DND-41 (cell line): ENCODE measurements around the gene MAP2K3.

Experiments used
- ATAC-seq: fragments of 200-7000 bp; cut with Tn5 transposase; 3 replicates; pipeline ENCODE4 v1.9.1; 2021; ENCODE audit warnings: low read depth; ENCODE audit not compliant: insufficient read depth
- DNase-seq: peaks from one replicate; pipeline ENCODE4 v3.0.0-alpha.2; 2020
- H2AFZ ChIP-seq: 2 replicates; pipeline ENCODE4 v1.6.0; 2012; ENCODE audit warnings: low read depth, low read length
- H3K27ac ChIP-seq: 2 replicates; pipeline ENCODE4 v1.5.1; 2012; ENCODE audit warnings: low read length, inconsistent platforms
- H3K27me3 ChIP-seq: fragments of 200-600 bp; sonication (generic); 2 replicates; pipeline ENCODE4 v1.6.0; 2012; ENCODE audit warnings: low read length, mild to moderate bottlenecking, inconsistent platforms; ENCODE audit not compliant: insufficient read depth, poor library complexity
- H3K36me3 ChIP-seq: 2 replicates; pipeline ENCODE4 v1.5.1; 2012; ENCODE audit warnings: low read length, inconsistent platforms; ENCODE audit not compliant: insufficient read depth
- H3K4me1 ChIP-seq: 2 replicates; pipeline ENCODE4 v1.5.1; 2012; ENCODE audit warnings: mild to moderate bottlenecking, low read length; ENCODE audit not compliant: insufficient read depth
- H3K4me2 ChIP-seq: 2 replicates; pipeline ENCODE4 v1.6.0; 2012; ENCODE audit warnings: mild to moderate bottlenecking, moderate library complexity, low read length, inconsistent platforms; ENCODE audit not compliant: insufficient read depth
- H3K4me3 ChIP-seq, 2 experiments: fragments of 200-600 bp in 1 of 2; shearing (Covaris generic) in 1 of 2; 2 replicates each; pipeline ENCODE4 v1.5.1; 2012 to 2016; ENCODE audit warnings: inconsistent platforms in 2 of 2, low read length in 2 of 2, mild to moderate bottlenecking in 2 of 2, low read depth in 1 of 2, moderate library complexity in 1 of 2
- H3K79me2 ChIP-seq: 2 replicates; pipeline ENCODE4 v1.6.0; 2012; ENCODE audit warnings: low read length, inconsistent platforms; ENCODE audit not compliant: insufficient read depth
- H3K9ac ChIP-seq: 2 replicates; pipeline ENCODE4 v1.6.0; 2012; ENCODE audit warnings: low read depth, mild to moderate bottlenecking, inconsistent platforms, low read length, moderate library complexity
- H3K9me3 ChIP-seq: 2 replicates; pipeline ENCODE4 v1.5.1; 2012; ENCODE audit warnings: low read length, moderate library complexity, mild to moderate bottlenecking, inconsistent platforms; ENCODE audit not compliant: insufficient read depth, severe bottlenecking
- H4K20me1 ChIP-seq: 2 replicates; pipeline ENCODE4 v1.6.0; 2012; ENCODE audit warnings: low read length; ENCODE audit not compliant: insufficient read depth
- EZH2 ChIP-seq: IDR thresholded peaks from 3 replicates; pipeline ENCODE4 v1.6.1; 2012; ENCODE audit warnings: borderline replicate concordance, low read depth, mild to moderate bottlenecking, moderate library complexity, low read length, inconsistent platforms; ENCODE audit not compliant: severe bottlenecking
- TF ChIP-seq, protein P1 (sequence below): IDR thresholded peaks from 2 replicates; pipeline ENCODE4 v1.5.1; 2012; ENCODE audit warnings: borderline replicate concordance, low read length, moderate library complexity, mild to moderate bottlenecking; ENCODE audit not compliant: poor library complexity, severe bottlenecking; ENCODE audit errors: extremely low read depth

MAP2K3 gene

DNA sequence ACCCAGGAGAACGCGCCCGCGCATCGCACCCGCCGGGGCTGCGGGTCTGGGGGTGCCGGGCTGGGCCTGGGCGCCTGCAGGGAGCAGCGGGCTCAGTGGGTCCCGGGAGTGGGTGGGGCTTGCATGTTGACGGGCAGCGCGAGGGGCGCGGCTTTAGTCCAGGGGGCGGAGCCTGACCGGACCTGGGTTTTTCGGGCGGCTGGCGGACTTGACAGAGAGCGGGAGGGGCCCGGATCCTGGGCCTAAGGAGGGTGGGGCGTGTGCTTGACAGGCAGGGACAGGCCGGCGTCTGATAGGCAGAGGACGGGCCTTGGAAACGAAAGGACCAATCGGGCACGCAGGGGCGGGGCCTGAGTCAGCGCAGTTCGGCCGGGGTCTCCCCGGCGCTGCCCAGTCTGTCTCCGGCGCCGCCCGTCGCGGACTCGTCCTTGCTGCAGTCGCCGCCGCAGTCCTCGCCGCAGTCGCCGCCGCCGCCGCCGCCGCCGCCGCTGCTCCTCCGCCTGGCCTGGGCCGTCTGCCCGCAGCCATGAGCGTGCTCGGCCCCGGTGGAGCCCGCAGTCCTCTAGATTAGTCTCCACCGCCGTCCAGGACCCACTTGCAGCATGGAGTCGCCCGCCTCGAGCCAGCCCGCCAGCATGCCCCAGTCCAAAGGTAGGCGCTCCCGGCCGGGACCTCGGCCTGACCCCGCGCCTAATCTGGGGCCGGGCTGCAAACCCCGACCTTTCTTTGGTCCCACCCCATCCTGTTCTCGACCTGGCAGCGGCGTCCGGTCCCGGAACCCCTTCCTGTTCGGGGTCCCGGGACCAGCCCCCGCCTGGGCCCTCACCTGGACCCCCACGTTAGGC, at the start of gene MAP2K3:
MAP2K3 (plus strand) TSS at position 393 of the 845 bp plus-strand sequence; CDS start at position 603, 210 bp downstream.
- peaks cover 42% of the 10 kb centered on the region for H3K79me2 ChIP-seq
- H3K9ac ChIP-seq: peak within 1 kb of the TSS; percentile 81
- peak within 1 kb of the TSS; percentile 93 for H3K4me2 ChIP-seq
- H3K36me3 ChIP-seq: no peaks in the 10 kb centered on the region; the same call in 1 of the 2 replicates
- H3K4me1 ChIP-seq: peaks cover 49% of the 10 kb centered on the region
- DNase-seq (peak; percentile 93), ATAC-seq (peak; percentile 79)
- H2AFZ ChIP-seq: peak within 1 kb of the TSS; percentile 77
- H3K4me3 ChIP-seq: peak within 1 kb of the TSS; percentile 58 to 81; a peak in 3 of 4 replicates
- H3K9me3 ChIP-seq: no peaks in the 10 kb centered on the region
- peaks cover 41% of the 10 kb centered on the region for H4K20me1 ChIP-seq
- no peak for TF ChIP-seq EZH2
- TF ChIP-seq, protein P1, sequence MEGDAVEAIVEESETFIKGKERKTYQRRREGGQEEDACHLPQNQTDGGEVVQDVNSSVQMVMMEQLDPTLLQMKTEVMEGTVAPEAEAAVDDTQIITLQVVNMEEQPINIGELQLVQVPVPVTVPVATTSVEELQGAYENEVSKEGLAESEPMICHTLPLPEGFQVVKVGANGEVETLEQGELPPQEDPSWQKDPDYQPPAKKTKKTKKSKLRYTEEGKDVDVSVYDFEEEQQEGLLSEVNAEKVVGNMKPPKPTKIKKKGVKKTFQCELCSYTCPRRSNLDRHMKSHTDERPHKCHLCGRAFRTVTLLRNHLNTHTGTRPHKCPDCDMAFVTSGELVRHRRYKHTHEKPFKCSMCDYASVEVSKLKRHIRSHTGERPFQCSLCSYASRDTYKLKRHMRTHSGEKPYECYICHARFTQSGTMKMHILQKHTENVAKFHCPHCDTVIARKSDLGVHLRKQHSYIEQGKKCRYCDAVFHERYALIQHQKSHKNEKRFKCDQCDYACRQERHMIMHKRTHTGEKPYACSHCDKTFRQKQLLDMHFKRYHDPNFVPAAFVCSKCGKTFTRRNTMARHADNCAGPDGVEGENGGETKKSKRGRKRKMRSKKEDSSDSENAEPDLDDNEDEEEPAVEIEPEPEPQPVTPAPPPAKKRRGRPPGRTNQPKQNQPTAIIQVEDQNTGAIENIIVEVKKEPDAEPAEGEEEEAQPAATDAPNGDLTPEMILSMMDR: no peak
- H3K27me3 ChIP-seq: no peaks in the 10 kb centered on the region
- H3K27ac ChIP-seq: peak within 1 kb of the TSS; percentile 66

DNA sequence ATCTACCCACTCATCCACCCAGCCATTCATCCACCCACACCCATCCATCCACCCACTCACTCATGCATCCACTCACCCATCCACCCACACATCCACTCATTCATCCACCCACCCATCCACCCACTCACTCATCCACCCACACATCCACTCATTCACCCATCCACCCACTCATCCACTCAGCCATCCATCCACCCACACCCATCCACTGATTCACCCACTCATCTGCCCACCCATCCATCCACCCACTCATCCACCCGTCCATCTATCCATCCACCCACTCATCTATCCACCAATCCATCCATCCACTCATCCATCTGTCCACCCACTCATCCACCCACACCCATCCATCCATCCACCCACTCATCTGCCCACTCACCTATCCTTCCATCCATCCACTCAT, 48.6 kb upstream of the MAP2K3 start:
- no peaks in the 10 kb centered on the region for H3K27me3 ChIP-seq
- no peak overlapping the region for H3K27ac ChIP-seq
- no peaks in the 10 kb centered on the region for H3K4me1 ChIP-seq
- no peak for TF ChIP-seq EZH2
- TF ChIP-seq, protein P1: no peak
- H2AFZ ChIP-seq: no peak overlapping the region
- no peak overlapping the region for H3K4me3 ChIP-seq
- no peaks in the 10 kb centered on the region for H3K79me2 ChIP-seq
- no peak overlapping the region for H3K9ac ChIP-seq
- DNase-seq (no peak), ATAC-seq (no peak)
- H3K4me2 ChIP-seq: no peak overlapping the region
- no peaks in the 10 kb centered on the region for H3K9me3 ChIP-seq
- H4K20me1 ChIP-seq: peaks cover 6% of the 10 kb centered on the region; the same call in 1 of the 2 replicates
- peaks cover 4% of the 10 kb centered on the region; the same call in 1 of the 2 replicates for H3K36me3 ChIP-seq

DNA sequence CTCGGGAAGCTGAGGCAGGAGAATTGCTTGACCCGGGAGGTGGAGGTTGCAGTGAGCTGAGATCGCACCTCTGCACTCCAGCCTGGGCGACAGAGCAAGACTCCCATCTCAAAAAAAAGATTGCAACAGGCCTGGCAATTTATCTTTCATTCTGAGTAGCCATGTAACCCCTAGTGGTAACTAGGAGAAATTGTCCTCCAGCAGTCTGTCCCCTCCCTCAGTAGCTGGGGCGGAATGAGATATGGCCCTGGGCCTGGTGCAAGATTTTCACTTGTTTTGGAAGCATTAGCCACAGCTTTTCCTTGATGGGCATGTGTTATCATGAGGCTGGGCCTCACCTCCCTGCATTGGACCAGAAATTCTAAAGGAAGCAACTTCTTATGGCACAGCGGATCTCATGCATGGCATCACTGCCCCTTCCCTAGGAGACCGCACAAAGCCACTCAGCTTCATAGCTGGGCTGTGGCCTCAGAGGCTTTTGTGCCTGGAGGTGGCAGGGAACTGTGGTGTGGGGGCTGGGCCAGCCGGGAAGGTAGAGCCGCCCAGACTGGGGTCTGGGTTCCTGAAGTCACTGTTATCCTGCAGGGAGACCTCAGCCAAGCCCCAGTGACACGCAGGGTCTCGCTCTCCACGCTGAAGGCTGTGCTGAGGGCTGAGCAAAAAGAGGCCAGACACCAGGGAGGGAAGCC, 44.7 kb upstream of the MAP2K3 start:
- Histone ChIP-seq H3K79me2 (no peaks in the 10 kb centered on the region), H3K27me3 (no peaks in the 10 kb centered on the region), H3K36me3 (no peaks in the 10 kb centered on the region), H3K4me3 (no peak overlapping the region), H2AFZ (no peak overlapping the region), H3K9me3 (no peaks in the 10 kb centered on the region), H3K9ac (no peak overlapping the region), H4K20me1 (peaks cover 13% of the 10 kb centered on the region), H3K4me1 (no peaks in the 10 kb centered on the region), H3K27ac (no peak overlapping the region), H3K4me2 (no peak overlapping the region)
- ATAC-seq (peak; percentile 70), DNase-seq (peak; percentile 24)
- TF ChIP-seq EZH2: no peak
- TF ChIP-seq, protein P1: peak; percentile 59
